OCI-LY7 (cell line): ENCODE data around the gene NME7. TPM values are rescaled to one million over a fixed set of nuclear protein-coding genes. Genes with fewer than 3 reads are reported as not detected.

Experiments
- BruUV-seq: library from RNA; stranded (reverse); fragments of 400-500 nt; replicated peaks from 2 replicates; lab custom pipeline; 2021; lab: Mats Ljungman, UMichigan
- CTCF ChIA-PET: fragments of 300-600 bp; sonication (Branson Sonifier 250); formaldehyde crosslinking; loops from one replicate; lab custom pipeline; 2022; ENCODE audit warnings: antibody characterized with exemption; ENCODE audit not compliant: unreplicated experiment; lab: Charles Lee
- POLR2A ChIA-PET: fragments of 300-600 bp; sonication (Branson Sonifier 250); formaldehyde crosslinking; loops from one replicate; lab custom pipeline; 2022; ENCODE audit warnings: antibody characterized with exemption; lab: Charles Lee
- DNase-seq: peaks from one replicate; pipeline ENCODE4 v3.0.0-alpha.2; 2015; ENCODE audit warnings: low spot score
- H2AFZ ChIP-seq: fragments of 200-600 bp; sonication (generic), shearing (Covaris generic); 2 replicates; pipeline ENCODE4 v1.6.1; 2014; ENCODE audit warnings: mild to moderate bottlenecking, antibody characterized with exemption, low read length, moderate library complexity
- H3K27ac ChIP-seq: fragments of 200-600 bp; sonication (generic); 2 replicates; pipeline ENCODE4 v1.5.1; 2014; ENCODE audit warnings: mixed run types, low read depth, mild to moderate bottlenecking, moderate library complexity, low read length, inconsistent platforms; ENCODE audit not compliant: poor library complexity, severe bottlenecking
- H3K36me3 ChIP-seq: fragments of 200-600 bp; sonication (generic); 2 replicates; pipeline ENCODE4 v1.6.1; 2014; ENCODE audit warnings: mild to moderate bottlenecking, antibody characterized with exemption, low read length, moderate library complexity, mixed read lengths; ENCODE audit not compliant: insufficient read depth
- H3K4me1 ChIP-seq: fragments of 200-600 bp; sonication (generic); 2 replicates; pipeline ENCODE4 v1.5.1; 2014; ENCODE audit warnings: mild to moderate bottlenecking, low read length; ENCODE audit not compliant: insufficient read depth, poor library complexity, severe bottlenecking
- H3K4me2 ChIP-seq: fragments of 200-600 bp; sonication (generic); 2 replicates; pipeline ENCODE4 v1.6.1; 2014; ENCODE audit warnings: mild to moderate bottlenecking, low read length
- H3K4me3 ChIP-seq: fragments of 200-600 bp; sonication (generic); 2 replicates; pipeline ENCODE4 v1.5.1; 2014; ENCODE audit warnings: mild to moderate bottlenecking, low read depth, low read length; ENCODE audit not compliant: poor library complexity, severe bottlenecking
- H3K79me2 ChIP-seq: fragments of 200-600 bp; sonication (generic); 2 replicates; pipeline ENCODE4 v1.6.1; 2016; ENCODE audit warnings: low read depth, mild to moderate bottlenecking, low read length, moderate library complexity, mixed read lengths; ENCODE audit not compliant: insufficient read depth
- H3K9me2 ChIP-seq: fragments of 200-600 bp; sonication (generic); 2 replicates; pipeline ENCODE4 v1.6.1; 2016; ENCODE audit warnings: mild to moderate bottlenecking, low read length, mixed read lengths; ENCODE audit not compliant: insufficient read depth
- H3K9me3 ChIP-seq: fragments of 200-600 bp; sonication (generic); 2 replicates; pipeline ENCODE4 v1.6.1; 2014; ENCODE audit warnings: mild to moderate bottlenecking, mixed run types, low read length, mixed read lengths
- H4K20me1 ChIP-seq: fragments of 200-600 bp; sonication (generic); 2 replicates; pipeline ENCODE4 v1.6.1; 2014; ENCODE audit warnings: mild to moderate bottlenecking, antibody characterized with exemption, low read length, moderate library complexity, mixed read lengths; ENCODE audit not compliant: insufficient read depth
- EZH2phosphoT487 ChIP-seq: fragments of 200-600 bp; sonication (generic); IDR thresholded peaks from 2 replicates; pipeline ENCODE4 v1.6.1; 2018; ENCODE audit warnings: low read depth, borderline replicate concordance, mild to moderate bottlenecking, mixed run types, antibody characterized with exemption, low read length, moderate library complexity, mixed read lengths
- intact Hi-C: fragments of 100-400 bp; cut with micrococcal nuclease; formaldehyde crosslinking; loops from one replicate; pipeline ENCODE4 v1.10.0; 2022; ENCODE audit not compliant: unreplicated experiment
- total RNA-seq, 2 experiments: library from RNA; depleted of rRNA in 1 of 2; stranded (reverse); fragments of >200 nt in 1 of 2; shearing (Covaris generic) in 1 of 2; gene quantifications; 2 replicates each; pipeline ENCODE4 v1.2.3, GENCODE V29; 2014 to 2022
- TF ChIP-seq, protein P1 (sequence below): fragments of 200-600 bp; sonication (generic); conservative IDR thresholded peaks from 2 replicates; pipeline ENCODE4 v1.5.1; 2014; ENCODE audit warnings: mild to moderate bottlenecking, antibody characterized with exemption, low read length, moderate library complexity, mixed read lengths

Gene NME7
- total RNA-seq, 2 experiments from 2014 or later, result 9.3 to 17.0 TPM

- BruUV-seq, result no TSS peak
- H3K4me1 ChIP-seq, result no peaks in the 10 kb centered on the region
- H3K79me2 ChIP-seq, result no peaks in the 10 kb centered on the region
- H3K27ac ChIP-seq, result no peak overlapping the region
- no peaks in the 10 kb centered on the region for H3K9me2 ChIP-seq
- no peak overlapping the region for H2AFZ ChIP-seq
- no peaks in the 10 kb centered on the region for H4K20me1 ChIP-seq
- H3K4me3 ChIP-seq, result no peak overlapping the region
- no peak overlapping the region for H3K4me2 ChIP-seq
- intact Hi-C loops, result no loop called here
- H3K36me3 ChIP-seq, result no peaks in the 10 kb centered on the region
- H3K9me3 ChIP-seq, result no peaks in the 10 kb centered on the region
- CTCF ChIA-PET, result no interaction called here
- POLR2A ChIA-PET, result no interaction called here
- no peak for DNase-seq
- no peak for TF ChIP-seq EZH2phosphoT487
- TF ChIP-seq, protein P1, sequence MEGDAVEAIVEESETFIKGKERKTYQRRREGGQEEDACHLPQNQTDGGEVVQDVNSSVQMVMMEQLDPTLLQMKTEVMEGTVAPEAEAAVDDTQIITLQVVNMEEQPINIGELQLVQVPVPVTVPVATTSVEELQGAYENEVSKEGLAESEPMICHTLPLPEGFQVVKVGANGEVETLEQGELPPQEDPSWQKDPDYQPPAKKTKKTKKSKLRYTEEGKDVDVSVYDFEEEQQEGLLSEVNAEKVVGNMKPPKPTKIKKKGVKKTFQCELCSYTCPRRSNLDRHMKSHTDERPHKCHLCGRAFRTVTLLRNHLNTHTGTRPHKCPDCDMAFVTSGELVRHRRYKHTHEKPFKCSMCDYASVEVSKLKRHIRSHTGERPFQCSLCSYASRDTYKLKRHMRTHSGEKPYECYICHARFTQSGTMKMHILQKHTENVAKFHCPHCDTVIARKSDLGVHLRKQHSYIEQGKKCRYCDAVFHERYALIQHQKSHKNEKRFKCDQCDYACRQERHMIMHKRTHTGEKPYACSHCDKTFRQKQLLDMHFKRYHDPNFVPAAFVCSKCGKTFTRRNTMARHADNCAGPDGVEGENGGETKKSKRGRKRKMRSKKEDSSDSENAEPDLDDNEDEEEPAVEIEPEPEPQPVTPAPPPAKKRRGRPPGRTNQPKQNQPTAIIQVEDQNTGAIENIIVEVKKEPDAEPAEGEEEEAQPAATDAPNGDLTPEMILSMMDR, result no peak
Observed at GRCh38 chr1:169151338-169151837, 216.2 kb downstream of the NME7 start.

DNA sequence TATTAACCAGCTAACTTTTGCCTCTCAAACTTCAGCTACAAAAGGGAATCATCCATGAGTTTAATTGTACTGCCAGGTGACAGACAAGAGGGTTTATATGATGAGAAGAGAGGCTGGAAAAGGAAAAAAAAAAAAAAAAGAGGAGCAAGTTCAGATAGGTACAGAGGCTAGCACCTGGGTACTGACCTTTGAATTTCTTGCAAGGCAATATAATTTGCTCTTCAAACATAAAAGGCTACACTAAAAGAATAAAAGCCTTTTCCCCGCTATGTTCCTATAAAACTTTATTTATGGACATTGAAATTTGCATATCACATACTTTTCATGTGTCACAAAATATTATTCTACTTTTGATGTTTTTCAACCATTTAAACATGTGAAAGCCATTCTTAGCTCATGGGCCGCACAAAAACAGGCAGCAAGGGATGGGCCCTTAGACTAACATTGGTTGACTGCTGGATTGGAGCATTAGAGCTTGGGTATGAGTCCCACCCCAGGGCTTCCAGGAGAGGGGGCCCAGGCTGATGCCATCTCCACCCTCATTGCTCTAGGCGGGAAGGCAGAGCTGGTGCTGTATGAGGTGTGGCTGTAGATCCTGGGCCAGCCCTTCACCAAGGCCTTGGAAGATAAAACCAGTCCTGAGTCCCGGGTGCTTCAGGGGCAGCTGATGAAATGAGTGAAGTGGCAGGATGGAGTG is 216.8 kb downstream of the NME7 start:
- POLR2A ChIA-PET, result interaction anchor here (1.1 kb wide), 1 partner anchor 8 kb away, joined by 3 read pairs; no protein-coding TSS in a partner anchor
- TF ChIP-seq, protein P1, result no peak
- TF ChIP-seq EZH2phosphoT487, result no peak
- Histone ChIP-seq H3K4me2 (no peak overlapping the region), H2AFZ (no peak overlapping the region), H3K9me2 (no peaks in the 10 kb centered on the region), H3K79me2 (no peaks in the 10 kb centered on the region), H4K20me1 (no peaks in the 10 kb centered on the region), H3K4me1 (no peaks in the 10 kb centered on the region), H3K36me3 (no peaks in the 10 kb centered on the region), H3K27ac (no peak overlapping the region), H3K4me3 (no peak overlapping the region), H3K9me3 (no peaks in the 10 kb centered on the region)
- BruUV-seq, result no TSS peak
- no peak for DNase-seq
- intact Hi-C loops, result no loop called here
- CTCF ChIA-PET, result no interaction called here
